Left renal cortex interstitium (tissue), 4 donors: ENCODE results near the gene ARHGAP25. TPM values are rescaled to one million over a fixed set of nuclear protein-coding genes. Genes with fewer than 3 reads are reported as not detected.

Experiments used
- DNase-seq, 4 donors: peaks; one replicate each; pipeline ENCODE4 v3.0.0-alpha.2; 2013; ENCODE audit warnings: low read depth in 4 of 4, low spot score in 2 of 4, missing footprints in 1 of 4
- polyA plus RNA-seq, 4 donors: library from polyadenylated mRNA; unstranded; fragments of 120-200 nt; gene quantifications; one replicate each; pipeline ENCODE4 v1.2.1, GENCODE V29; 2013; ENCODE audit not compliant: insufficient read length in 4 of 4

The ARHGAP25 gene, protein sequence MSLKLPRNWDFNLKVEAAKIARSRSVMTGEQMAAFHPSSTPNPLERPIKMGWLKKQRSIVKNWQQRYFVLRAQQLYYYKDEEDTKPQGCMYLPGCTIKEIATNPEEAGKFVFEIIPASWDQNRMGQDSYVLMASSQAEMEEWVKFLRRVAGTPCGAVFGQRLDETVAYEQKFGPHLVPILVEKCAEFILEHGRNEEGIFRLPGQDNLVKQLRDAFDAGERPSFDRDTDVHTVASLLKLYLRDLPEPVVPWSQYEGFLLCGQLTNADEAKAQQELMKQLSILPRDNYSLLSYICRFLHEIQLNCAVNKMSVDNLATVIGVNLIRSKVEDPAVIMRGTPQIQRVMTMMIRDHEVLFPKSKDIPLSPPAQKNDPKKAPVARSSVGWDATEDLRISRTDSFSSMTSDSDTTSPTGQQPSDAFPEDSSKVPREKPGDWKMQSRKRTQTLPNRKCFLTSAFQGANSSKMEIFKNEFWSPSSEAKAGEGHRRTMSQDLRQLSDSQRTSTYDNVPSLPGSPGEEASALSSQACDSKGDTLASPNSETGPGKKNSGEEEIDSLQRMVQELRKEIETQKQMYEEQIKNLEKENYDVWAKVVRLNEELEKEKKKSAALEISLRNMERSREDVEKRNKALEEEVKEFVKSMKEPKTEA
- 1 to 10 TPM; 5.2 to 7.7 (median 7.2) TPM for polyA plus RNA-seq

DNA sequence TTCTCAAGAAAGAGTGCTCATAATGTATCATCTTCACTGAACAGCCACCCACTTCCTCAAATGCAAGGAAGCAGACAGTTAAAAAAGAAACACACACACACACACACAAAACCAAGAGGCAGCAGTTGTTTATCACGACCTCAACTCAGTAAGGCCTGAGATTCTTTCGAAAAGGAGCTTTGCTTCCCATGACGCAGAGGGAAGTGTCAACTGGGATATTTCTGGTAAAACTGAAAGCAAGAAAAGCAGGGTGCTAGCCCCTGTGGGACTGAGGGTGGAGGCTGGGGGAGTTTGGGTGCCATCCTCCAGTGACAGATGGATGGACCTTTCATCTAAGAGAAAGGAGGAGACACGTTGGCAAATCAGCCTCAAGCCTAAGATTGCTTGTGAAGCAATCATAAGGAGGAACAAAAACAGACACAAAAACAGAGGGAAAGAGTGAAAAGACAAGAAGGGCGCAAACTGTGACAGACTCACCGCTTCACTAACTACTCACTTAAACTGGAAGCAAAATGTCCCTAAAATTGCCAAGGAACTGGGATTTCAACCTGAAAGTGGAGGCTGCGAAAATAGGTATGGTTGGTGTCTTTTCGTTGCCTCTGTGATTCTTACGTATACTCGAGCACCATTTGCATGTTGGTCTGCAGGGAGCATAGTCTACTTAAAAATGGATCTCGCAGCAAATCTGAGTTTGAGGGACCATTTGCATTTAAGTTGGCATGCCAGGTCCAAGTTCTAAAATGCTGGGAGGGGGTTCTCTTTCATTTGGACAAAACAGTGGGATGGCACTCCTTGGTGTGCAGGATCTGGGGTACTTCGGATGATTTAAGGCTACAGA is at the start of gene ARHGAP25:
Gene ARHGAP25 (plus strand): TSS at position 124 of the 838 bp plus-strand sequence. CDS start 389 bp downstream, at position 513.
- no peak for DNase-seq

GRCh38 chr2:68686178-68686577 is 48.4 kb upstream of the ARHGAP25 start:
- DNase-seq: no peak

GRCh38 chr2:68687018-68687417 is 47.6 kb upstream of the ARHGAP25 start:
- no peak for DNase-seq

DNA sequence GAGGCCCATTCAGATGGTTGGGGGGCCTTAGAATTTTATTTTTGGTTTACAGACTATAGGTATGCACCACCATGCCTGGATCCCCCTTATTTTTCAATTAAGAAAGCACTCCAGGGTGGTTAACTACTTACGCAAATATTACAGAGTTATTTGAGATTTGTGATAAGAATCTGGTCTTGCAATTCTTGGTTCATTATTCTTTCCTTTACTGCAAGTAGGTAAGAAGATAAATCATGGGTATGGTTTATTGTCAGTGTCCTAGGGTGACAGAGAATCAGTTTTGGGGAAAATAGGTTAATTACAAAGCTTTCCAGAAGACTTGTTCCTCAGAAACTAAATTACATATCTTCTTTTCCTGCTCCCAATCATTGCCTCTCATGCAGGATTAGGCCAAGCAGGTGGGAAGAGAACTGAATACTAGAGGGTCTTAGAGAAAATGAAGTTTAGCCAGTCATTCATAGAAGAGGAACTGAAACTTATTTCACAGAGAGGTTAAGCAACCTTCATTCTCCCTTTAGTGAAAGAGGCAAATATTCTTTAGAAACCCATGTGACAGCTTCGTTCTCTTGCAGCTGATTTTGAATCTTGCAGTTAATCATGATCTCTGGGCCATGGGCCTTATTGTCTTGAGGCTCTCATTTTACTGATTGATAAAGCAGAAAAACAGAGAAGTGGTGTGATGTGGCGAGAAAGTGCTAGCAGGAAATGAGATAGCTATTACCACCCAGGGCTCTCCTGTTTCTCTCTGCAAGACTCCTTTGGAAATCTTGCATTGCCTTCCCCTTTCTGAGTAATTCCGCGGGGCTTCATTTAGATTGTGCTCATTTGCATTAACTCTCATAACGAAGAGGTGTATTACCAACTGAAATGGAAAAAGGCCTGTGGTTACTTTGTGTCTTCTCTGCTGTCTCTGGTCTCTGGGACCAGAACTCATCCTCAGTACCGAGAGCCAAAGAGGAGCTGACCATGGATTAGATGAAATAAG is 44.8 kb upstream of the ARHGAP25 start:
- DNase-seq: no peak

GRCh38 chr2:68690851-68691250 is 43.8 kb upstream of the ARHGAP25 start:
- no peak for DNase-seq

GRCh38 chr2:68692511-68692910 is 42.1 kb upstream of the ARHGAP25 start:
- no peak for DNase-seq

DNA sequence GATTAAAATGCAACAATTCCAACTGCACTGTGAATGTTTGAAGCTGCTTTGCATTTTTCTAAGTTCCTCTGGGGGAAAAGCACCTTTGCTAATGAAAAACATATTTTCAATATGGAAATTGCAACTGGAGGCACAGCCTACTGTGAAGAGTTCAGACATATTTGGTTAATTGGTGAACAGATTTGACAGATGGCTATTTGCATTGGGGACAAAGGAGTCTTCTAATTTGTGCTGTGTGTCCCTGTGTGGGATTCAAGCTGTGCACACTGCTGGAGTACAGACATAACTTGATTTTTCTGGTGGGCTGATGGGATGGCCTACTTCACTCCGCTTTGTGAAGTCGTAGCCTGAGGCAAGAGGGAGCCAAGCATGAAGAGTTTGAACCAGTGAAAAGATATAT is 40.7 kb upstream of the ARHGAP25 start:
- no peak for DNase-seq

- DNase-seq: no peak
These were observed 38.6 kb upstream of the ARHGAP25 start for GRCh38 chr2:68695971-68696370.

DNA sequence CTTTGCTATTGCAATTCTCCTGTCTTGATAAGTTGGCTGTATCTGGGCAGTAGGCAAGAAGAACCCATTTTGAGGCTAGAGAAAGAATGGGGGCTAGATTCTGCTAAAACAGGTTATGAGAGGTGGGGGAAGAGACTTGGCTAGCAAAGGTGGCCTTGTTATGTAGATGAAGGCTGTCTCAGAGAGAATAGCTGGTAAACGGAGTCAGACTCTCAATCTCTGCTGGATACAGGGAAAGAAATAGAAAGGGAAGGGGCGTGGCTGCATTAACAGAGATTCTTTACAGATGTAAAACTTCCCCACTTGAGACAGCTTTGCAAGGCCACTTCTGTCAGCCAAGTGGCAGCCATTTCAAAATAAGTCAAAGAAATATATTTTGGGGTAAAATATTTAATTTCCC is 38.1 kb upstream of the ARHGAP25 start:
- DNase-seq: no peak

DNA sequence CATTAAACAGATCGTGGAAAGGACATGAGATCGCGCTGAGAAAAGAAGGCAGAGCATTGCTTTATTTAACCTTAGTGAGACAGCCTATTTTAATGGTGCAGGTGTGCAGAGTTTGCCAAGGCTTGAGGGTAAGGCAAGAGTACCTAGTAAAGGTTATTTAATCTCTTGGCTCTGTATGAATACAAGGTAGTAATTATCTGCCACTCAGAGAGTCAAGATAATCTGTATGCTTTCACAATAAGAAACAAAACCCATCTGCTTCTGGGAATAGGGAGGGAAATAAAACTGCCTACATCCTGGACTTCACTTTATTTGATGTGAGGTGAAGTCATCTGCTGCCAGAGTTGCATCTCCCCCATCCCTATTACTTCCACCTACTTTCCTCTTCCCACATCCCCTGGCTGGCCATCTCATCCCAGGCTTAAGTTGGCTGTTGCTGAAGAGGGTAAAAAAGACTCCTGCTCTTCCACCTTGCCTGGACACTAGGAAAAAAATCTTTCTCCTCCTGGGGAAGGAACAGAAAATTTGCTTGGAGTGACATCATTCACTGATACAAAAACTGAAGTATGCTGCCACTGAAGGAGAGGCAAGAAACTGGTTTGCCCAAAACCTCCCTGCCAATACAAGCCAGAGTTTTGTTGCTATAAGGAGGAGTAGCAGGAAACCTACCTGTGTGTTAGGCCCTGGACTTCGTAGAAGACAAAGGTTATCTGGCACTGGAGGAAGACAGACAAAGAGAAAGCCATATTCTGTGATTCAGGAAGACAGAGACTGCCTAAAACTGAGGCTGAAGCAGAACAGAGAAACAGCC is 35.8 kb upstream of the ARHGAP25 start:
- DNase-seq: no peak

- DNase-seq: no peak
These were observed 34.1 kb upstream of the ARHGAP25 start for GRCh38 chr2:68700560-68700959.

GRCh38 chr2:68706637-68707036 is 28.0 kb upstream of the ARHGAP25 start:
- no peak for DNase-seq

GRCh38 chr2:68708629-68709028 is 26.0 kb upstream of the ARHGAP25 start:
- no peak for DNase-seq

- peak in 3 of 4 donors; percentile 9 to 21 (median 10) for DNase-seq
These were observed 25.1 kb upstream of the ARHGAP25 start for GRCh38 chr2:68709421-68709911.

DNA sequence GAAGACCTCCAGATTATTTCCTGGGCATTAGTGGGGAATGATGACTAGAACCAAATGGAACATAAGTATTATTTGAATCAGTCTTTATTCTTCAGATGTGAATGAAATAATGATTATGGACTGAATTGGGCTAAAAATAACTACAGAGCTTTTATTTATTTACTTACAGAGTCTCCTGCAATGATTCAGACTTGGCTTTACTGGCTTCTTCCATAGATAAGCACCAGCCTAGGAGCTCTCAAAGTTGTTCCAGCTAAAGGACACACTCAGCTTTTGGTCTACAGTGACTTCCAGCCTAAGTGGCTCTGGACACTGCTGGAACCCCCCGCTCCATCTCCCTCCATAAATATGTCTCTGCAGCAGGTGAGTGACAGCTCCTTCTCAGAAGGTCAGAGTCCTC is 24.3 kb upstream of the ARHGAP25 start:
- DNase-seq: no peak

DNA sequence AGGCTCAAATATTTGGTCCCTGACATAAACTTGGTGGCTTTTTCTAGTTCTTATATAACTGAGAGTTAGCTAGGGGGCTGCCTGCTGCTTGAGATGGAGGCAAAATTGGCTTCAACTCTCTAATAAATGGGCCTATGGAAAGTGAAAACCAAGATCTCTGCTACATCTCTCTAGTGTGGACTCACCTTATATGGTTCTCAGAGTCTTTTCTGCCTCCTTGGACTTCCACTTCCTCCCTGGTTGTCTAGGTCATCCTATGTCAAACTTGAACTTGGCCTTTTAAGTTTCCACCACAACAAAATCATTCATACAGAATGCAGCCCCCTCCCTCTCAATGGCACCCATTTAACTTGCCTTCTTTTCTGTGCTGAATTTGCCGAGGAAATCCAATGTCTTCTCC is 23.9 kb upstream of the ARHGAP25 start:
- DNase-seq: no peak

DNA sequence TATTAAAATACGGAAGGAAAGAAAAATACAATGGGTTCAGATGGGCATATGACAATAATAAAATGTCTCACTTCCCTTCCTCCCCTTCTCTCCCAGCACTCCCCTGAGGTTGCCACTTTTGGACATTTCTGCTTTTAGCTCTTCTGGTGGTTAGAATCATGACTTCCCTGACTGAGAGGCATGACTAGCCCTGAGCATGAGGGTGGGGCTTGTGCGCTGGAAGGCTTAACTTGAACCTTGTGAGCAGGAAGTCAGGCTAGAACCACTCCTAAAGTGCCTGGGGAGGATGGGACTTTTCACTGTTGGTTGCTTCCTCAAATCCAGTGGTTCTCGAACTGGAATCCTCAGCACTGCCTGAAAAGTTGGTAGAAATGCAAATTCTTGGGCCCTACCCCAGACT is 19.7 kb upstream of the ARHGAP25 start:
- DNase-seq: no peak

DNA sequence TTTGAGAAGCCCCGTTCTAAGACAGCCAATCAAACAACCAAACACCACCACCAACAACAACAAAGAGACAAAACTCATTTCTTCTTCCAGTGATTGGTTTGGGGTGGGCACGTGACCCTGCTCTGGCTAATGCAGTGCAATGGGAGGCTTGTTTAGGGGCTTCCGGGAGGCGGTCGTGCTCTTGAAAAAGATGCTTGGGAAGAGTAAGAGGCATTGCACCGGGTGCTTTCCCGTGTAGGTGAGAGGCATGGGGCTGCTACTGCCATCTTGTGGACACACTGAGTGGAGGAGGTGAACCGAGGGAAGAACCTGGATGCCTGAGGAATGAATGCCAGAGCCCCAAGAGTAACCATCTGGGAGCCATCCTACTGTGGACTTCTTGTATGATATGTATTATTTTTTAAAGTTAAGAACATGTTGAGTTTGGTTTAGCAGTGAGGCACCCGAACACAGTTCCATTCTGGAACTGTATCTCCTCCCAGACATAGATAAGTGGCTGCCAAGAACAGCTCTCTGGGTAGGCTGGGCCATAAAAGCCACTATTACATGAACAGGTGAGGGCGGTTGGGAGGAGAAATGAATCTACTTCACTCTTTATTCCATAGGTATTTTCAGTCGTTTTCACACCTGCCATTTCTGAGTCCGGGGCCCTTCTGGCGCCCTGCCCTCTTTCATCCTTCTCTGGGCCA is 19.1 kb upstream of the ARHGAP25 start:
- DNase-seq: peak in 3 of 4 donors; percentile 5 to 23 (median 9)
